Measurements from ENCODE around the gene ATP1A1. TPM values are rescaled to one million over a fixed set of nuclear protein-coding genes. Genes with fewer than 3 reads are reported as not detected.

The ATP1A1 gene
- total and polyA plus RNA-seq, 9 of the 15 experiments (the other 6 are each of a cell fraction or from before 2014, with no cell fraction given), result 99.3 to 513 (median 234) TPM

GRCh38 chr1:116408803-116409720 is 36.0 kb downstream of the ATP1A1 start (continued):
- TF ChIP-seq POU5F1 (IDR thresholded peaks at IDR 0.05; ENCODE audit: borderline replicate concordance, low read depth, low read length, partially characterized antibody) (no peak), ZNF639 (CRISPR knock-in tag; conservative IDR thresholded peaks at IDR 0.05 in 1 of 2, IDR thresholded peaks at IDR 0.05 in 1 of 2) (no peak), ZZZ3 (IDR thresholded peaks at IDR 0.05) (no peak), DIDO1 (tag; IDR thresholded peaks at IDR 0.05; ENCODE audit: low read depth) (no peak), ZNF174 (CRISPR knock-in tag; IDR thresholded peaks at IDR 0.05) (no peak), TFAM (CRISPR knock-in tag; conservative IDR thresholded peaks at IDR 0.05) (no peak), NR3C1 (CRISPR knock-in tag; IDR thresholded peaks at IDR 0.05) (no peak), ZC3H11A (IDR thresholded peaks at IDR 0.05; ENCODE audit: low read depth, low read length) (no peak), SFPQ (IDR thresholded peaks at IDR 0.05; ENCODE audit: low read depth, low read length) (no peak), TRIM28 (IDR thresholded peaks at IDR 0.05) (no peak), ASH1L (IDR thresholded peaks at IDR 0.05; ENCODE audit: borderline replicate concordance, low read depth, partially characterized antibody) (no peak), ZNF511 (CRISPR knock-in tag; IDR thresholded peaks at IDR 0.05) (0 out of 2 replicates have a peak, but pooled peaks have one; percentile 30), RBM34 (IDR thresholded peaks at IDR 0.05; ENCODE audit: borderline replicate concordance, insufficient read depth, low read length) (no peak), BRF2 (IDR thresholded peaks at IDR 0.05; ENCODE audit: borderline replicate concordance, insufficient read depth, insufficient read length) (no peak), ZKSCAN3 (CRISPR knock-in tag; IDR thresholded peaks at IDR 0.05) (no peak), ZBTB12 (CRISPR knock-in tag; IDR thresholded peaks at IDR 0.05) (no peak), NFIX (CRISPR knock-in tag; IDR thresholded peaks at IDR 0.05; ENCODE audit: low read depth) (no peak), SMARCA5 (IDR thresholded peaks at IDR 0.05) (peak; percentile 96), RB1 (IDR thresholded peaks at IDR 0.05; ENCODE audit: low read depth) (no peak)
